CD4-positive, alpha-beta T cell treated with Interleukin-15 for 1 hour (primary cell): ENCODE measurements around the gene PRELID3B.

Source experiments
- DNase-seq: peaks from one replicate; pipeline ENCODE4 v3.0.0-alpha.2; 2020

The PRELID3B gene

GRCh38 chr20:59042151-59042795 is at the start of gene PRELID3B:
Gene PRELID3B, minus strand, starts transcription at chr20:59042786. Its CDS starts 56 bp downstream, at chr20:59042730.
- peak; percentile 23 for DNase-seq

- DNase-seq: peak; percentile 75
Observed at GRCh38 chr20:59087829-59088433, 45.3 kb upstream of the PRELID3B start.

- DNase-seq: no peak
Observed at GRCh38 chr20:59086923-59087322, 44.3 kb upstream of the PRELID3B start.

GRCh38 chr20:59084041-59084850 is 41.7 kb upstream of the PRELID3B start:
- no peak for DNase-seq

- DNase-seq: no peak
Observed at GRCh38 chr20:59082981-59083380, 40.4 kb upstream of the PRELID3B start.

GRCh38 chr20:59082077-59082740 is 39.6 kb upstream of the PRELID3B start:
- no peak for DNase-seq

GRCh38 chr20:59081036-59081435 is 38.5 kb upstream of the PRELID3B start:
- no peak for DNase-seq

GRCh38 chr20:59078231-59078630 is 35.6 kb upstream of the PRELID3B start:
- DNase-seq: no peak

- no peak for DNase-seq
Observed at GRCh38 chr20:59077705-59078104, 35.1 kb upstream of the PRELID3B start.

GRCh38 chr20:59075934-59076508 is 33.4 kb upstream of the PRELID3B start:
- DNase-seq: no peak

- DNase-seq: no peak
Observed at GRCh38 chr20:59074456-59074855, 31.9 kb upstream of the PRELID3B start.

- DNase-seq: no peak
Observed at GRCh38 chr20:59073582-59073981, 31.0 kb upstream of the PRELID3B start.

- DNase-seq: no peak
Observed at GRCh38 chr20:59071216-59071615, 28.6 kb upstream of the PRELID3B start.

GRCh38 chr20:59069026-59069425 is 26.4 kb upstream of the PRELID3B start:
- no peak for DNase-seq

GRCh38 chr20:59068534-59068933 is 25.9 kb upstream of the PRELID3B start:
- no peak for DNase-seq

GRCh38 chr20:59064214-59064722 is 21.7 kb upstream of the PRELID3B start:
- DNase-seq: no peak

GRCh38 chr20:59063358-59064213 is 21.0 kb upstream of the PRELID3B start:
- DNase-seq: no peak

- no peak for DNase-seq
Observed at GRCh38 chr20:59062081-59062480, 19.5 kb upstream of the PRELID3B start.

GRCh38 chr20:59055302-59055701 is 12.7 kb upstream of the PRELID3B start:
- no peak for DNase-seq

- no peak for DNase-seq
Observed at GRCh38 chr20:59051666-59052185, 9.1 kb upstream of the PRELID3B start.

GRCh38 chr20:59050437-59050836 is 7.9 kb upstream of the PRELID3B start:
- no peak for DNase-seq

GRCh38 chr20:59048681-59049030 is 6.1 kb upstream of the PRELID3B start:
- no peak for DNase-seq
